GM12872 (cell line): ENCODE data around the gene CDK5.

Experiments
- TF ChIP-seq, protein P1 (sequence below): IDR thresholded peaks from 3 replicates; pipeline ENCODE4 v1.5.1; 2011; ENCODE audit warnings: low read depth, mild to moderate bottlenecking, low read length, moderate library complexity; ENCODE audit not compliant: insufficient read depth

CDK5 gene

DNA sequence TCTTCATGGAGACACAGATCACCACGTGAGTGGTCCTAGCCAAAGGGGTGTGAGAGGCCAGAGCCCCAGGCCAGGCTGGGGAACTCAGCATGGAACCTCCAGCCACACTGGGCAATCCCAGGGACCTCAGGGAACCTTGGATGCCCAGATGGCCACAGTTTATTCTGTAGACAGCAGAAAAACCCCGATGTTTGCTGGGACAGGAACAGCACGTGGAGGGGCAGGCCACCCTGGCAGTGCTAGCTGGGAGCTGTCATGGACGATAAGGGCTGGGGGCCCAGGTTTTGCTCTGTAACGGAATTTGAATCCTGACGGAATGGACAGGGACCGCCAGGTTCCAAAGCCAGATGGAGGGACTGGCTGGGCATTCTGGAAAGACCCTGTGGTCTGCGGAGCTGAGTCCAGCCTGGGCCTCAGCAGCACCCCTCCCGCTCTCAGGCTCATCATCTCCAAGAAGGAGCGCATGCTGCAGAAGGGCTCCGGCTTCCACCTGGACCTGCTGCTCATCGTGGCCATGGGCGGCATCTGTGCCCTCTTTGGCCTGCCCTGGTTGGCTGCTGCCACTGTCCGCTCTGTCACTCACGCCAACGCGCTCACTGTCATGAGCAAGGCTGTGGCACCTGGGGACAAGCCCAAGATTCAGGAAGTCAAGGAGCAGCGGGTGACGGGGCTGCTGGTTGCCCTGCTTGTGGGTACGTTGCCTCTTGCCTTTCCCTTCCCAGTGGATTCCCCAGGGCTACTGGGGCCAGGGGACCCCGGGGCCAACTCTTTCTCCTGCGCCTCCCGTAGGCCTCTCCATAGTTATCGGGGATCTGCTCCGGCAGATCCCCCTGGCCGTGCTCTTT lies 17.3 kb upstream of the CDK5 start:
- TF ChIP-seq, protein P1, sequence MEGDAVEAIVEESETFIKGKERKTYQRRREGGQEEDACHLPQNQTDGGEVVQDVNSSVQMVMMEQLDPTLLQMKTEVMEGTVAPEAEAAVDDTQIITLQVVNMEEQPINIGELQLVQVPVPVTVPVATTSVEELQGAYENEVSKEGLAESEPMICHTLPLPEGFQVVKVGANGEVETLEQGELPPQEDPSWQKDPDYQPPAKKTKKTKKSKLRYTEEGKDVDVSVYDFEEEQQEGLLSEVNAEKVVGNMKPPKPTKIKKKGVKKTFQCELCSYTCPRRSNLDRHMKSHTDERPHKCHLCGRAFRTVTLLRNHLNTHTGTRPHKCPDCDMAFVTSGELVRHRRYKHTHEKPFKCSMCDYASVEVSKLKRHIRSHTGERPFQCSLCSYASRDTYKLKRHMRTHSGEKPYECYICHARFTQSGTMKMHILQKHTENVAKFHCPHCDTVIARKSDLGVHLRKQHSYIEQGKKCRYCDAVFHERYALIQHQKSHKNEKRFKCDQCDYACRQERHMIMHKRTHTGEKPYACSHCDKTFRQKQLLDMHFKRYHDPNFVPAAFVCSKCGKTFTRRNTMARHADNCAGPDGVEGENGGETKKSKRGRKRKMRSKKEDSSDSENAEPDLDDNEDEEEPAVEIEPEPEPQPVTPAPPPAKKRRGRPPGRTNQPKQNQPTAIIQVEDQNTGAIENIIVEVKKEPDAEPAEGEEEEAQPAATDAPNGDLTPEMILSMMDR: no peak

DNA sequence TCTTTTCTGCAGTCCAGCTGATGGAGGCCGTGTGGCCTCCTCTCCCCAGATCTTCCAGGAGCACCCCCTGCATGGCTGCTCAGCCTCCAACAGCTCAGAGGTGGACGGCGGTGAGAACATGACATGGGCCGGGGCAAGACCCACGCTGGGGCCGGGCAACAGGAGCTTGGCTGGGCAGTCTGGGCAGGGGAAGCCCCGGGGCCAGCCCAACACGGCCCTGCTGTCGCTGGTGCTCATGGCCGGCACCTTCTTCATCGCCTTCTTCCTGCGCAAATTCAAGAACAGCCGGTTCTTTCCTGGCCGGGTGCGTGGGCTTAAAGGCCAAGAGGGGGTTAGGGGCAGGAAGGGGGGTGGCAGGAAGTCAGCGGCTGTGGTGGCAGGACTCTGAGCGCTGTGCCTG lies 16.3 kb upstream of the CDK5 start:
- TF ChIP-seq, protein P1: no peak

DNA sequence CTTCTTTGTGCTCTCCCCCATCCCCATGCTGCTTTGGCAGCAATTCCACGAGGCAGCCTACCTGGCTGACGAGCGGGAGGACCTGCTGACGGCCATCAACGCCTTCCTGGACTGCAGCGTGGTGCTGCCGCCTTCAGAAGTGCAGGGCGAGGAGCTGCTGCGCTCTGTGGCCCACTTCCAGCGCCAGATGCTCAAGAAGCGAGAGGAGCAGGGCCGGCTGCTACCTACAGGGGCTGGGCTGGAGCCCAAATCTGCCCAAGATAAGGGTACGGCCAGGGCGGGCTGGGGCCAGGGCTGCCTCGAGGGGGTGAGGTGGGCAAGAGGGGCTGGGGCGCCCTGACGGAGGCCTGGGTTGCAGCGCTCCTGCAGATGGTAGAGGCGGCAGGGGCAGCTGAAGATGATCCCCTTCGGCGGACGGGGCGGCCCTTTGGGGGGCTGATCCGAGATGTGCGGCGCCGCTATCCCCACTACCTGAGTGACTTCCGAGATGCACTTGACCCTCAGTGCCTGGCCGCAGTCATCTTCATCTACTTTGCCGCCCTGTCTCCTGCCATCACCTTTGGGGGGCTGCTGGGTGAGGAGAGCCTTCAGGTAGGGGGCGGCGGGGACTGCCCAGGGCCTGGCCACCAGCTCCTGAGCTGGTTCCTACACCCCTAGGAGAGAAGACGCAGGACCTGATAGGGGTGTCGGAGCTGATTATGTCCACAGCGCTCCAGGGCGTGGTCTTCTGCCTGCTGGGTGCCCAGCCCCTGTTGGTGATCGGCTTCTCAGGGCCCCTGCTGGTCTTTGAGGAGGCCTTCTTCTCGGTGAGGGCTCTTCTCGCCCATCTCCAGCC lies 13.6 kb upstream of the CDK5 start:
- TF ChIP-seq, protein P1: no peak

DNA sequence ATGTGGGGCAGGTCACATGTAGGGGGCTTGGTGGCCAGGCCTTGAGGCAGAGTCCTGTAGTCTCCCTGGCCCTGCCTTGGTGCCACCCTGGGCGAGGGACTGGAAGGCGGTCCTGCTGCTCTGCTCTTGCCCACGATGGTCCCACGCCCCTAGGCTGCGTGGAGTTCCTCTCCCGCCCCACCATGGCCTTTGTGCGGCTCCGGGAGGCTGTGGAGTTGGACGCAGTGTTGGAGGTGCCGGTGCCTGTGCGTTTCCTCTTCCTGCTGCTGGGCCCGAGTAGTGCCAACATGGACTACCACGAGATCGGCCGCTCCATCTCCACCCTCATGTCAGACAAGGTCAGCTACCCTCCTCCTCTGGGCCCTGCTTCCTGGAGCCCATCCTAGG lies 12.9 kb upstream of the CDK5 start:
- TF ChIP-seq, protein P1: no peak

DNA sequence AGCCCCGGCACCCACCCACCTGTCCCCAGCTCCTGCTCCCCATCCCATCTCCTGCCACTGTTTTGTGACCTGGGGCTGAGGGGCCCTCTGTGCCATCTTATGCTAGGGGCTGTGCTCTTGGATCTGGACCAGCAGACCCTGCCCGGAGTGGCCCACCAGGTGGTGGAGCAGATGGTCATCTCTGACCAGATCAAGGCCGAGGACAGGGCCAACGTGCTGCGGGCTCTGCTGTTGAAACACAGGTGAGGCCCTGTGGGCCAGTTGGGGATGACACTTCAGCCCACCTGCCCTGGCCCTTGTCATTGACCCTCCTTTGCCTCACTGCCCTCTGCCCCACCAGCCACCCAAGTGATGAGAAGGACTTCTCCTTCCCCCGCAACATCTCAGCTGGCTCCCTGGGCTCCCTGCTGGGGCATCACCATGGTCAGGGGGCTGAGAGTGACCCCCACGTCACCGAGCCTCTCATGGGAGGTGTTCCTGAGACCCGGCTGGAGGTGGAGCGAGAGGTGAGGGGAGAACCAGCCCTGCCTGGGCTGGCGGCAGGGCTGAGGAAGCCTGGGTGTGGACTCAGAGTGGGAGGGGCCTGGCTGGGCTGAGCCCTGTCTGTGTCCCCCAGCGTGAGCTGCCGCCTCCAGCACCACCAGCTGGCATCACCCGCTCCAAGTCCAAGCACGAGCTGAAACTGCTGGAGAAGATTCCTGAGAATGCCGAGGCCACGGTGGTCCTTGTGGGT lies 12.3 kb upstream of the CDK5 start:
- TF ChIP-seq, protein P1: no peak

DNA sequence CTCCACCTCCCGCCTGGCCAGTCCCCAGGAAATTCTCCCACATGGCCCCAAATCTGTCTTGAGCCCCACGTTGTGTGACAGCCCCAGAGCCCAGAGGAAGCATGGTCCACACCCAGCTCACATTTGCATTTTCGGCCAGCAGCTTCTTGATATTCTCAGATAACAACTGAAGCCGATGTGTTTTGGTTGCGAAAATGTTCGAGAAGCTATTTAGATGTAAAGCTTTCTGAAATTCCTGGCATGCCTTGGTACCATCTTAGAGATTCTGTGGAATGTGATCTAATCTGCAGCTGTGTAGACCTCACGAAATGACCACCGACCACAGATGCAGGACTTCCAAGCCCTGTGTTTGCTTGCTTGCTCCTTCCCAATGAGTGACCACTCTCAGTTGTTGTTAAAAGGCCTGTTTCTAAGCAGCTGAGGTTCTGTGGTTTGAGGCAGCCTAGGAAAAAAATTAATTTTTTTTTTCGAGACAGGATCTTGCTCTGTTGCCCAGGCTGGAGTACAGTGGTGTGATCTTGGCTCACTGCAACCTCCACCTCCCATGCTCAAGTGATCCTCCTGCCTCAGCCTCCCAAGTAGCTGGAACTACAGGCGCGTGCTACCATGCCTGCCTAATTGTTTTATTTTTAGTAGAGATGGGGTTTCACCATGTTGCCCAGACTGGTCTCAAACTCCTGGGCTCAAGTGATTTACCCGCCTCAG lies 10.5 kb upstream of the CDK5 start:
- TF ChIP-seq, protein P1: no peak
